Islet precursor cell (in vitro differentiated cells): ENCODE data around the gene KCNQ4.

ENCODE experiments used
- DNase-seq: peaks from one replicate; pipeline ENCODE4 v3.0.0-alpha.2; 2018

Gene KCNQ4

DNA sequence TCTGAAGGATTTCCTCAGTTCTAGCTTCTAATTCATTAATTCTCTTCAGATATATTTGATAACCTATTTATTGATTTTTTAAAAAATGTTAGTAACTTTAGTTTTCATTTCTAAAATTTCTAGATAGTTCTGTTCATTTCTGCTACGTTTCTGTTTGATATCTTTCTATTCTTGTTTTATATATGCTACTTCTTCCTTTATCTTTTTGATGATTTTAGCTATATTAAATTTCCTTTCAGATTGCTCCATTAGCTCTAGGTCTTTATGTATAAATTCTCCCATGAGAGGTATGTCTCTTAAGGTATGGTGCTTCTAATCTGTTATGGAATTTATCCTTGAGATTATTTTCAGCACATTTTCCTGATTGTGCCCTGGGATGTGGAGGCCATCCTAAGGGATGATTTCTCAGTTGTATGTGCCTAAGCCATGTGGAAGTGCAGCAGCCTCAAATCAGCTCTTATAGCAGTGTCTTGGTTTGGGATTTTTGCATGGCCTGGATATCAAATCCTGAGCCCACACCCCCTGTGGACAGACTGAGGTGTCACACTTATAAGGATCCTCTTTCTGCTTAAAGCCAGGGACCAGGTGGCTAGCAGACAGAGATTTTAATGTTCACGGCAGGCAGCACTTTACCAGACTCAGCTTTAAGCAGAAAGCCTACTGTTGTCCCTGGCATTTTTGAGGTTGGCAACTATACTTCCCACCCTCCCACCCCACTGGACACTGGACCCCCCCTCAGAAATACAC lies 6.2 kb upstream of the KCNQ4 start:
- no peak for DNase-seq

GRCh38 chr1:40780678-40781607 lies 2.6 kb upstream of the KCNQ4 start:
- no peak for DNase-seq

GRCh38 chr1:40781608-40781971 lies 2.0 kb upstream of the KCNQ4 start:
- no peak for DNase-seq

DNA sequence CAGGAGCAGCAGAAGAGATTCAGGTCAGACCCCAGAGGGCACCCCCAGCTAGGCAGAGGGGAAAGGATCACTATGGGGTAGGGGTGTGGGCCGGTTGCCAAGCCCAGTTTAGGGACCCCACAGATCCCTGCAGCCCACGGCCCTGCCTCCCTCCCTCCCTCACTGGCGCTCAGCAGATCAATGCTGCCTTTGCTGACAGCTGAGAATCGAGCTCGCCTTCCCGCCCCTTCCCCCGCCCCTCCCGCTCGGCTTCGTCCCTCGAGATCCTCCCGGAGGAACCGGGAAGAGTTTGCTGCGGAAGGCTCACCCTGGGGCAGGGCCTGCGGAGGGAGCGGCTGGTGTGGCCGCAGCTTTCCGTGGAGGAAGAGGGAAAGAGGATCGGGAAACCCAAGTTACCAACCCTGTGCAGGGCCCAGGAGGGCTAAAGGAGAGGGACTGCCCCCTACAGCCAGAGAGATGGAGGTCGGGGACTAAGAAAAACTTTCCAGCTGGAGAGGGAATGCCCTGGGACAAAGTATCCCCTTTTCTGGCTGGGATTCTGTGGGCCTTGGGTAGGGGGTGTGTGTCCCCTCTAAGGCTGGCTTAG lies 1.1 kb upstream of the KCNQ4 start:
- peak; percentile 69 for DNase-seq

DNA sequence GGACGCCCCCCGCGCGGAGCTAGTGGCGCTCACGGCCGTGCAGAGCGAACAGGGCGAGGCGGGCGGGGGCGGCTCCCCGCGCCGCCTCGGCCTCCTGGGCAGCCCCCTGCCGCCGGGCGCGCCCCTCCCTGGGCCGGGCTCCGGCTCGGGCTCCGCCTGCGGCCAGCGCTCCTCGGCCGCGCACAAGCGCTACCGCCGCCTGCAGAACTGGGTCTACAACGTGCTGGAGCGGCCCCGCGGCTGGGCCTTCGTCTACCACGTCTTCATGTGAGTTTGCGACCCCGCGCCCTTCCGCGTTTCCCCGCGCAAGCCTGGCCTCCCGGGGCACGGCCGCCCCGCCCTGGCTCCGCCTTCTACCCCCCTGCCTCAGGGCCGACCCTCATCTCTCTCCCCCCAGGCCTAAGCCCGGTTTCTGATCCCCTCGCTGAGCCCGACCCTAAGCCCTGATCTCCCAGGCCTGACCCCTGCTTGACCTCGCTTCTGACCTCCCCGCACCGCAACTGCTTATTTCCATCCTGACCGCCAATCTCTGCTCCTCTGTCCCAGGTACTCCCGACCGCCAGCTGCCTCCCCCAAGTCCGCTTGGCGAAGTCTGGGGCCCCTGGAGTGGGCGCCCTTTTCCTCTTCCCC lies 669 bp downstream of the KCNQ4 start:
- DNase-seq = no peak

GRCh38 chr1:40784771-40785151 lies 1.2 kb downstream of the KCNQ4 start:
- no peak for DNase-seq

DNA sequence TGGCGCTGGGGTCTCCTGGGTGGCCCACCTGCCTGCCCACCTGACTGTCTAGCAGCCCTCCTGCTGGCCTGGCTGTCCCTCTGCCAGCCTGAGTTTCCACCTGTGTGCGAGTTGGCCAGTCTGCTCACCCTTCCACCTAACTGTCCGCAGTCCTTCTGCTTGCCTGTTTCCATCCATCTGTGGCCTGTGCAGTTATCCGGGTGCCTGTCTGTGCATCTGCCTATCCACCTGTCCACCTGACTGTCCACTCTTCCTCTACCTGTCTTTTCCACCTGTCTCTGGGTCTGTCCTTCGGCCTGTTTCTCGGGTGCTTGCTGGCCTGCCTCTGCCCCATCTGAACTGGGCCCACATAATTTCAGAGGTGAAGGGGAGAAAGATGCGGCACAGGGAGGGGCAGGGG lies 1.9 kb downstream of the KCNQ4 start:
- DNase-seq = no peak

- DNase-seq = no peak
Observed at GRCh38 chr1:40786171-40786994, 2.8 kb downstream of the KCNQ4 start.

DNA sequence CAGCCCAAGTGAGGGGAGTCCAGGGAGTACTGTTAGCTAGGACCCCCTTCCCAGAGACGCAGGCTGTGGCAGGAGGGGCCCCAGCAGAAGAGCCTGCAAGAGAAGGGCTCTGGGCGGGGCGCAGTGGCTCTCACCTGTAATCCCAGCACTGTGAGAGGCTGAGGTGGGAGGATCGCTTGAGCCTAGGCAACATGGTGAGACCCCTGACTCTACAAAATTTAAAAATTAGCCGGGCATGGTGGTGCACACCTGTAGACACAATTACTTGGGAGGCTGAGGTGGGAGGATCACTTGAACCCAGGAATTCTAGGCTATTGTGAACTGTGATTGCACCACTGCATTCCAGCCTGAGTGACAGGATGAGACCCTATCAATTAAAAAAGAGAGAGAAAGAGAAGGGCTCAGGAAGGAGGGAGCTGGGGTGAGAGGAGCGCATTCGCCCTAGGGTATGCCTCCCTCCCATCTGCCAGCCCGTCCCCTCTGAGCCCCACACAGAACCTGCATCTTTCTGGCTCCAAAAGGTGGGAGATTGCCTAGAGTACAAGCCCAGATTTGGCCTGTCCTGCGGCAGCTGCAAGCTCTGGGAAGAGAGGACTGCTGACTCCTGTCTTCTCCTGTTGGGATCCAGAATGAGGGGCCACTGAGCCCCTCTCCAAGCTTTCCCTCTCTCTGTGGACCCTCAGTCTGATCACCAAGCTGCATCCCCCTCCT lies 3.6 kb downstream of the KCNQ4 start:
- DNase-seq = no peak

DNA sequence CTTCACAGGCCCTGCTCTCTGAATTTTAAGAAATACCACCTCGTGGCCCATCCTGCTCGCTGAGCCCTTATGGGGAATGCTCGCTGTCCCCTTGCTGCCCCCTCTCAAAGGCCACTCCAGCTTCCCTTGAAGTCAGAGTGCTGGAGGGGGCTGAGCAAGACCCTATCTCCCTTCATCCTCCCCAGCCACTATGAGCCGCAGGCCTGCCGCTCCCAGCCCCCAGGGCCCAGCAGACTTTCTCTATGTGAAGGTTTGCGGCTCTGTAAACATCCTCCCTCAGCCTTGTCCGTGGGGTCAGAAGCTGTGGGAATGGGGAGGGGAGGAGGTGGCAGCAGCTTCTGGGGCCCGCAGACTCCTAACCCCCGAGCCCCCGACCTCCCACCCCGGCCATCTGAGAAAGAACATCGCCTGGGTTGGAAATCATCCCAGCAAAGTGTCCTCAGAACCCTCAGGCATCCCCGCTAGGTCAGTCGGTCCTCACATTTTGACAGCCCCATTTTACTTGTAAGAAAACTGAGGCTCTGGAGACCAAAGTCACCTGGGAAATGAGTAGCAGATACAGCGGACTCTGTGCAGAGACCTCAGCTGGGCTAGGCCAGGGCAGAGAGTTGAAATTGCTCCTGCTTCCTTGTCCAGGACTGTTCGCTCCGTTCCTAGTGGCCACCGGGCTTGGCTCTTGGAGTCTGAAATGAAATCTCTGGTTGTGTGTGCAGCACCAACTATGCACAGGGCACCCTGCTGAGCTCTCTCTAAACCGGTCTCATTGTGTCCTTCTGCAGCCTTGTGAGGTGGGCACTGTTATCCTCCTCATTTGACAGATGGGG lies 4.4 kb downstream of the KCNQ4 start:
- no peak for DNase-seq

DNA sequence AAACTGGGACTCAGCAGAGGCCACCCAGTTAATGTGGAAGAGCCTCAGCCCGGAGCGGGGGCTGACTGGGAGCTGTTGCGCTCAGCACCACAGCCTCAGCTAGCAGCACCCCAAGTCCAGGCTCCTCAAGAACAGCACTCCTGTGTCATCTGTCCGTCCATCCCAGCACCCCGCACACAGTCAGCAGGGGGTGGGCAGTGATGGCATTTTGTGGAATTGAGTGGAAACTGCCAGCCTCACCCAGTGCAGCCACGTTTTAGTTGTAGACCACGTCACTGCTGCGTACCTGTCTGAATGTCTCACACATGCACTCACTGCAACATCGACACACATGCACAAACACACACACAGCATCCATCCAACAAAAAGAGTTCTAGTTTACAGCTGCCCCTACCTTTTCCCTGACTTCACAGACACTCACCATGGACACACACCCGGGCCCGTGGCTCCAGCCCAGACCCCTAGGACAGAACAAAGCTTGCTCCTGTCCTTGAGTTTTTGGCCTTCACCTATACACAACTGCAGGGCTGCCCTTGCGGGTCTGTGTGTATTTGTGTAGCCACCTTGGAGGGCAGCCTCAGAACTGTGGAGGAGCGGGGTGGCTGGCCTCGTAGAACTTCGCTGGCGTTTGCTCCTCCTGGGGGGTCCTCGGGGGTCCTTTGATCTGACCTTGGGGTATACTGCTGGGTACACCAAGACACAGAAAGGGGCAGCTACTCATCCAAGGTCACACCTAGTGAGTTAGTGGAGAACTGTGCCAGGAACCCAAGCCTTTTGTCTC lies 5.2 kb downstream of the KCNQ4 start:
- no peak for DNase-seq

DNA sequence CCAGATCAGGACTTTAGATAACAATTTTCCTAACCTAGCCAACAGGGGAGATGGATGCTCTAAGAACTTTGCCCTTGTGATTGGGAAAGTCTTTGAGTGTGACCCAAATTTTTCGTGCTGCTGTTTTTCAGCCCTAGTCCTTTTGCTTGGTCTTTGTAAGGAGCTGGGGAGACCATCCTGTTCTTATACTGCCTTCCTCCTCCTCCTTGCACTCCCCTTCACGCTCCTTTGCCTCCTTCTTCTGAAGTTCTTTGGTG lies 5.7 kb downstream of the KCNQ4 start:
- no peak for DNase-seq

- DNase-seq = no peak
Observed at GRCh38 chr1:40789661-40790430, 6.3 kb downstream of the KCNQ4 start.

- DNase-seq = no peak
Observed at GRCh38 chr1:40792036-40792435, 8.4 kb downstream of the KCNQ4 start.

DNA sequence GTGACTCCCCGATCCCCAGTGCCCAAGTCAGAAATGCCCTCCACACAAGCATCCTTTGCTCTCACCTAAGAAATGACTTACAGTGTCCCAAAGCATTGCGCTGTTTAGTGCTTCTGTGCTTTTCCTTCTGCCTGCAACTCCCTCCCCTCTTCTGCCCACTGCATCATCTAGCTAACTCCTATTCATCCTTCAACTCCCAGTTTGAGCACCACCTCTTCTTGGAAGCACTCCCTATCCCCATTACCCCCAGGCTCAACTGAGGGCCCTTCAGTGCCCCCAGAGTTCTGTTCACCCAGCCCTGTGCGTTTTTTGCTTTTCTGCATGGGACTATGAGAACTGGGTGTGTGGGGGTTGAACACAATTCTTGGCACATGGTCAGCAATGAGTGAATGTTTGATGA lies 10.0 kb downstream of the KCNQ4 start:
- no peak for DNase-seq

- DNase-seq = no peak
Observed at GRCh38 chr1:40794048-40794447, 10.5 kb downstream of the KCNQ4 start.

DNA sequence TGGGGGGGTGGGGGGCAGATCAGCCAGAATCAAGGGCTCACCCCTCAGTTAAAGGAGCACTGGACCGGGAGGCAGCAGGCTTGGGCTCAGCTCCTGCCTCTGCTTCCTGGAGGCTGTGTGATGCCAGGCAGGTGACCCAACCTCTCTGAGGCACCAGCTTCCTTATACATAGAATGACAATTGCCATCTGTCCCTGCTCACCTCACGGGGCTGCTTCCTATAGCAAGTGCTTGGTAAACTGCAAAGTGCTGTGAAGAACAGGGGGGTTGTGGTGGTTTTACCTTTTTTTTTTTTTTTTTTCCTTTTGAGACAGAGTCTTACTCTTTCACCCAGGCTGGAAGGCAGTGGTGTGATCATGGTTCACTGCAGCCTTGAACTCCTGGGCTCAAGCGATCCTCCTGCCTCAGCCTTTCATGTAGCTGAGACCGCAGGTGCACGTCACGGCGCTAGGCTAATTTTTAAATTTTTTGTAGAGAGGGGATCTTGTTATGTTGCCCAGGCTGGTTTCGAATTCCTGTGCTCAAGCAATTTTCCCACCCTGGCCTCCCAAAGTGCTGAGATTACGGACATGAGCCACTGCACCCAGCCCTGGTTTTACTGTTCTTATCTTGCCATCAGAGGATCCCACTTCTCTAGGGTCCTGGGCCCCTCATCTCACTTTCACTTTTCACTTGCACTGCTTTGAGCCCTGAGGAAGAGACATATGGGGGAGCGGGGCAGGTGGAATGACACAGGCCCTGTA lies 11.6 kb downstream of the KCNQ4 start:
- no peak for DNase-seq

DNA sequence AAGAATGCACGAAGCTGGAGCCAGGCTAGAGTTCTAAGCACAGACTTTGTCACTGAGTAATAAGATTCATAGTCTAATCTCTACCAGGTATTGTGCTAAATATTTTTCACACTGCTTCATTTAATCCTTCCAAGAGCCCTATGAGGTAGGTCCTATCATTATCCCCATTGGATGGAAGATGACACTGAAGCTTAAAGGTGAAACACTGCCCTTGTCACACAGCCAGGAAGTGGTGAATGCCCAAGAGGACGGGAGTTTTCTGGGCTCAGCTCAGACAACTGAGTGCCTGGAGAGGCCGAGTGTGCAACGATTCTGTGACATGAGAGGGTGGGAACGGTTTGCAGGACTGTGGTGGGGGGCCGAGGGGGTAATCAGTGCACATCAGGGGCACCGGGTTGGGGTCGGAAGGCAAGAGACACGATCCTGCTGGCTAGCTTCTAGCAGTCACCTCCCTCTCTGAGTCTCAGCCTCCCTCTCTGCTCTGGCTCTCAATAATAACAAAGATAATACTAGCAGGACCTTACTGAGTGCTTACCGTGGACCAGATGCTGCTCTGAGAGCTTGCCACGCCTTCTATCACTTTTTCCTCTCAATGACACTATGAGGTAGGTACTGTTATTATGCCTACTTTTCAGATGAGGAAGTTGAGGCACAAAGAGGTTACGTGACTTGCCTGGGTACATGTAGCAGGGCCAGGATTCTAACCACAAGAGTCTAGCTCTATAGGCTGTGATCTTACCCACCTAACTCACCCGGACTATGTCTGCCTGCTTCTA lies 12.4 kb downstream of the KCNQ4 start:
- no peak for DNase-seq
